HG03469 (cell line): ENCODE data around the gene TSR3.
"Not testable (repeated sequence)": the region's sequence is repeated elsewhere in the genome, so short reads cannot be mapped to it uniquely, and the experiment has no call there.

Experiments
- ATAC-seq: cut with Tn5 transposase; IDR thresholded peaks from one replicate; pipeline ENCODE4 v1.9.1; 2021; ENCODE audit warnings: mild to moderate bottlenecking, moderate library complexity, moderate number of reproducible peaks; ENCODE audit not compliant: unreplicated experiment

The TSR3 gene

DNA sequence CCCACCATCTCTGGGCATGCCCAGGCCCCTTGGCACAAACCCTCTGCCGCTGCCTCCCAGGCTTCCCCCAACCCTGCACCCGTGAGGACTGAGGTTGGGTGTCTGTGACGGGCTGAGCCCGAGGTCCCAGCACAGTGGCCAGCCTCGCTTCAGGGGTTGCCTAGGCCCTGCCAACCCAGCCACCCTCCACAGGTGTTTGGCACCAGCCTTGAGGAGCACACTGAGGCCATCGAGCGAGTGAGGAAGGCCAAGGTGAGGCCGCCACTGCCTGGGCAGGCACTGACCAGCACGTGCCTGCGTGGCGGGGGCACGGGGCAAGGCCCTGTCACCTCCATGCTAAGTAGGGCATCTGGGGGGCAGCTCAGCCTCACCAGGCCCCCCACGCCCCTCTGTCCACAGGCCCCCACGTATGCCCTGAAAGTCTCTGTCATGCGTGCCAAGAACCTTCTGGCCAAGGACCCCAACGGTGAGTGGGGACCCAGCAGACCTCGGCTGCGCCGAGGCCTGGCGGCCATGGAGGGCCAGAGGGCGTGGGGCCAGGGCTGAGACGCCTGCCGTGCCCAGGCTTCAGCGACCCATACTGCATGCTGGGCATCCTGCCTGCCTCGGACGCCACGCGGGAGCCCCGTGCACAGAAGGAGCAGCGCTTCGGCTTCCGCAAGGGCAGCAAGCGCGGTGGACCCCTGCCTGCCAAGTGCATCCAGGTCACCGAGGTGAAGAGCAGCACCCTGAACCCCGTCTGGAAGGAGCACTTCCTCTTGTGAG, 10.8 kb downstream of the TSR3 start:
- ATAC-seq, result no peak

DNA sequence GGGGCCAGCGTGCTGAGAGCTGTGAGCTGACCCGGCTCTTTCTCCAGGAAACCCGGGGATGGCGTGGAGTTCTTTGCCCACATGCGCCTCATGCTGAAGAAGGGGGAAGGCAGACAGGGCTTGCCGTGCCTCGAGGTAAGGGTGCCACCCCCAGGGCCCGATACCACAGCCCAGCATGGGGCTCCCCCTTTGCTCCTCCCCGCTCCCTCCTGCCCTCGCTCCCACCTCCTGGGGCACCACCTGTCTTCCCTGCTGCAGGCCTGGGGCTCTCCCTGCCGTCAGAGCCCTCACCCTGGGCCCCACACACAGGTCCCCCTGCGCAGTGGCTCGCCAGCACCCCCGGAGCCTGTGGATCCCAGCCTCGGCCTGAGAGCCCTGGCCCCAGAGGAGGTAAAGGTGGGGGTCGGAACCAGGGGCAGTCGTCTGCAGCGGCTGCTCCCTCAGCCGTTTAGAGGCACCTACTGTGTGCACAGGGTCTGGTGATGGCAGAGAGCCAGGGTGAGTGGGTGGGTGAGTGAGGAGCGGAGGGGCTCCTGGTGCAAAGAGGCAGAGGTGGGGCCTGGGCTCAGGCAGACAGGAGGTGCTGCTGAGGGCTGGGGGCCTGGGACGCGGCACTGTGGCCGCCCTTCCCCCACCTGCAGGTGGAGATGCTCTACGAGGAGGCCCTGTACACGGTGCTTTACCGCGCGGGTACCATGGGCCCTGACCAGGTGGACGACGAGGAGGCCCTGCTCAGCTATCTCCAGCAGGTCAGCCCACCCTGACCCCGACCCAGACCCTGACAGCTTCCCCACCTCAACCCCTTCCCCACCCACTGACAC, 12.6 kb downstream of the TSR3 start:
- no peak for ATAC-seq

GRCh38 chr16:1338119-1338730, 13.5 kb downstream of the TSR3 start:
- no peak for ATAC-seq

DNA sequence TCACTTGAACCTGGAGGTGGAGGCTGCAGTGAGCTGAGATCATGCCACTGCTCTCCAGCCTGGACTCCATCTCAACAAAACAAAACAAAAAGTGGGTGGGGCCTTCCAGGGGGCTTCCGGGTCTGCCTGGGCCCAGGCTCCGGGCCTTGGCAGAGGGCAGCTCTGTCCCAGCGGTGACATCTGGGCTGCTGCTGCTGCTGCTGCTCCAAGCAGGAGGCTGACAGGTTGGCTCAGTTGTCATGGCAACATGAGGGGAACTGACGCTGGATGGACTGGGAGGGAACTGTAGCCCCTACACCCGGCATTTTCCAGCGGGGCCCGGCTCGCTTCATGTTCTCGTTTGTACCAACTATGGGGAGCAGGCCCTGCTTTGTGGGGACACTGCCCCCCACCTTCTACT, 14.2 kb downstream of the TSR3 start:
- no peak for ATAC-seq

DNA sequence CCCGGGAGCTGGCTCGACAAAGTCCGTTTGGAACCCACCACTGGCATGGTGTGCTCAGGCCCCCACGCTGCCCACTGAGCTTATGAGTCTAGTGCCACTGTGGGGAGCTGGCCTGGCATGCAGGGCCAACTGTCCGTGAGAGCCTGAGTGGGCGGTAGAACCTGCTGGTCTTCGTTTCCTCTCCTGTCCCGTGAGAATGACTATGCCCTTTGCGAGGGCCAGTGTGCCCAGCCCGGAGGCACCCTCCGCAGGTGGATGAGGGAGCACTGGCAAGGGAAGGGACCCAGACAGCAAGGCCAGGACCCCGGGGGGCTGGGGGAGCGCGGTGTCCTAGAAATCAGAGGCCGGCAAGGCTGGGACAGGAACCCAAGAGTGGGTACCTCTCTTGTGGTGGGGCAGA, 15.1 kb downstream of the TSR3 start:
- no peak for ATAC-seq

DNA sequence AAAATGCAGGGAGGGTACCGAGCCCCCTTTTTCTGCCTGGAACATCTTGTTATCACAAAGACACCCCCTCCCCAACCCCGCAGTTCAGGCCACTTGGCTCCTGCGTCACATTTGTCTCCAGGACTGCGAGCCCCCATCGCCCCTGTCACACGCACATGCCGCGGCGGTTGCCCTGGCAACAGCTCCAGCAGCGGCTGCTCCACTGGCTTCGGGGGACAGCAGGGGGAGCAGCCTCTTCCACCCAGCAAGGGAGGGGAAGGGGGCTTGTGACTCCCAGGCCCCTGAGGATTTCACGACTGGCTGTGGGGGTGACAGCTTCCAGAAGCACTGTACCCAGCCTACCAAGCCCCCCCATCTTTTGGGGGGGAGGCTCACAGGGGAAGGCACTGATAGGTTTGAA, 15.7 kb downstream of the TSR3 start:
- no peak for ATAC-seq

DNA sequence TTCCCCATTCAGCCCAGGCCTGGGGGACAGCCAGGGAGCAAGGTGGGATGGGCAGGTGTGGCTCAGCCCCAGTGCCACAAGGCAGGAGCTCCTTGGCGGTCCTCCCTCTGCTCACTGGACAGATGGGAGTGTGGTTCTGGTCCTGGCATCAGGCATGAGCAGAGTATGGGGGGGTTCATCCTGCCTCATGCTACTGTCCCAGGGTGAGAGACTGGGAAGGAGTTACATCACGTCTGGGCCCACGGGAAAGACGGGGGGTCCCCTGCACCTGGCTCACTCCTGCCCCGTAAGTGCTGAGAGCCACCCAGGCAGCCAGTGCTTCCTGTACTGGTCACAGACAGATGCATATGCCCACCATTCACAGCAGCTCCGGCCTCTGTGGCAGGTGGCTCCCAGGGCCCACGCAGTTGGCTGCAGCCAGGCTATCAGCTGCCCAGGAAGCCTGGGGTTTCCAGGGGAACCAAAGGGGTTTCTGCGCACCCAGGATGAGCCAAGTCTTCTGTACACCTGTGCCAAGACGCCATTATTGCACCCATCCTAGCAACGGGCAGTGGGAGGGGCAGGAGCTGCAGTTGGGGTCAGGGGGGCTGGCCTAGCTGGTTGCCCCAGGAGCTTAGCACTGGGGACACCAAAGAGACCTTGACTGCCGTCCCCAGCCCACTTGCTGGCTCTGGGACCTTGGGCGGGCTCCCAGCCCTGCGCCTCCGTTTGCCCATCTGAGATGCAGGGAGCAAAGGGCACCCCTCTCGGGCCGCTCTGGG, 16.3 kb downstream of the TSR3 start:
- ATAC-seq, result no peak

- no peak for ATAC-seq
These were observed 16.9 kb downstream of the TSR3 start for GRCh38 chr16:1334739-1335138.

GRCh38 chr16:1333854-1334700, 17.6 kb downstream of the TSR3 start:
- ATAC-seq, result no peak

DNA sequence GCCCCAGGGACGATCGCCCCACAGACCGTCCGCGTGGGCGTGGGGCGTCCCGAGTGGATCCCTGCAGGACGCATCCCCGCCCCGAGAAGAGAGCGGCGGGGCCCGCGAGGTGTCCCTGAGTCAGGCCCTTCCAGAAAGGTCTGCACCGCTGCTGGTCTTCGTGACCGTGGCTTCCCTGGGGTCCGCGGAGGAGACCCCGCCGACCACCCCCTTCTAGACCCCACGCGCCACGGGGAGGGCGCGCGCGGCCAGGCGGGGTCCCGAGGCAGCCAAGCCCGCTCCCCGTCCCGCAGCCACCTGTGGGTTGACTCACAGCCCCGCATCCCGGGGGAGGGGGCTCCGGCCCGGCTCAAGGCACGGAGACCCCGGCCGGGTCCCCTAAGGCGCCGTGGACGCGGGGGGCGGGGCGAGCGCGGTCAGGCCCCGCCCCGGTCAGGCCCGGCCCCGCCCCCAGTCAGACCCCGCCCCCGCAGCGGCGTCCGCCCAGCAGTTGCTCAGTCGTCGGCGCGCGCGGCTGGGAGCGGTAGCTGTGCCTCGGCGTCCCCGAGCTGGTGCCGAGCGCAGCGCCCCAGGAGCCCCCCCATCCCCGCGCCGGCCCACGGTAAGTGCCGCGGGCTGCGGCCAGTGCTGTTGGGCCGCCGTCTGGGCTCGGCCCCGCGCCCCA, 18.4 kb downstream of the TSR3 start, which contains the start of gene BAIAP3:
Gene BAIAP3 (plus strand): TSS at position 497 of the 664 bp plus-strand sequence. CDS start 4,905 bp downstream, outside the sequence.
- ATAC-seq, result no peak

DNA sequence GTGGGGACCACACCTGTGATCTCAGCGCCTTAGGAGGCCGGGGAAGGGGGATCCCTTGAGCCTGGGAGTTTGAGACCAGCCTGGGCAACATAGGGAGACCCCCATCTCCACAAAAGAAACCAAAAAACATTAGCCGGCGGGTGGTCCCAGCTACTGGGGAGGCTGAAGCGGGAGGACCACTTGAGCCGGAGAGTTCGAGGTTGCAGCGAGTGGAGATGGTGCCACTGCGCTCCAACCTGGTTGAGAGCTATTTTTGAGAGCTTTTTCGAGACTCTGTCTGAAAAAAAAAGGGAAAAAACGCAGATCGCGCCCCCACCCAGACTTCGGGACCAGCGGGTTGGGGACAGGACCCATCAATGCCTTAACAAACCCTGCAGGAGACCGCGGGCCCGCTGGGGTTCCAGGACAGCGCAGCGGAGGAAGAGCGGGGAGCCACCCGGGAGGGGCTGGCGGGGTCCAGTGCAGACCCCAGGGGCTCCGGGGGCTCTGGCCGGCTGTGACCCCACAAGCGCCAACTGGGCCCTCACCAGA, 19.0 kb downstream of the TSR3 start:
- no peak for ATAC-seq

DNA sequence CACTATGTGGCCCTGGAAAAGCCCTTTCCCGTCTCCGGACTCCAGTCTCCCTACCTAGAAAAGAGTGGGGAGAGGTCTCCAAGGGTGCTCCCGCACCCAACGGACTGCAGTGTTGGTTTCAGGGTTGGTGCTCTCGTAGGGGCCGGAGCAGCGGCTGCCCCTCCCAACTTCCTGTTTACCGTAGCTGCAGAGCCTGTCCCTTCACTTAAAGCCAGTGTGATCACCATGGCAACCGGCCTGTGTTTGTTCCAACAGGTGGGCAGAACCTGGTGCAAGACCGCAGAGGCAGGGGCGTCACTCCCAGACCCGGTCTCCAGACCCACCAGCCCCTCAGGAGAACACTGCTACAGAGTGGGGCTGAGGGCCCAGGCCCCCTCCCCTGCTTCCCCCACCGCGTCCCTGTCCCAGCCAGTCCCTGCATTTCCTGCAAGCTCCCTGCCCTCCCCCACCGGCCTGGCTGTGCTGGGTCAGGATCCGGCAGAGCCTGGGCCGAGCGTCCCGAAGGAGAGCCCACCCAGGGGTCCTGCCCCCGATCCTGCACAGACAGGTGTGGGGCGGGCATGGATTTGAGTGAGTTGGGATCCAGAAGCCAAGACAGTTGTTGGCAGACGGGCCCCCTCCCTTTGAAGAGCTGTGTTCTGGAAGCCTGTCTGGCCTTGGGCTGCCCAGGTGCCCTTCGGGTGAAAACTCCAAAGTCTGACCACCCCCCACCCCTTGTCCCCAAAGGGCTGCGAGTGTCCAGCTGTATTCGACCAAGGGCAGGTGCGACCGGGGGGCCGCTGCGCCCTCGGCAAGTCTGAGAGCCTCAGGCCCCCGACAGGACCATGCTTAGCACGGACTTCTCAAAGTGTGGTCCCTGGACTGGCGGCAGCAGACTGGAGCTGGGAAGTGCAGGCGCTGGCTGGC, 19.7 kb downstream of the TSR3 start:
- no peak for ATAC-seq

GRCh38 chr16:1330931-1331711, 20.6 kb downstream of the TSR3 start:
- ATAC-seq, result no peak

DNA sequence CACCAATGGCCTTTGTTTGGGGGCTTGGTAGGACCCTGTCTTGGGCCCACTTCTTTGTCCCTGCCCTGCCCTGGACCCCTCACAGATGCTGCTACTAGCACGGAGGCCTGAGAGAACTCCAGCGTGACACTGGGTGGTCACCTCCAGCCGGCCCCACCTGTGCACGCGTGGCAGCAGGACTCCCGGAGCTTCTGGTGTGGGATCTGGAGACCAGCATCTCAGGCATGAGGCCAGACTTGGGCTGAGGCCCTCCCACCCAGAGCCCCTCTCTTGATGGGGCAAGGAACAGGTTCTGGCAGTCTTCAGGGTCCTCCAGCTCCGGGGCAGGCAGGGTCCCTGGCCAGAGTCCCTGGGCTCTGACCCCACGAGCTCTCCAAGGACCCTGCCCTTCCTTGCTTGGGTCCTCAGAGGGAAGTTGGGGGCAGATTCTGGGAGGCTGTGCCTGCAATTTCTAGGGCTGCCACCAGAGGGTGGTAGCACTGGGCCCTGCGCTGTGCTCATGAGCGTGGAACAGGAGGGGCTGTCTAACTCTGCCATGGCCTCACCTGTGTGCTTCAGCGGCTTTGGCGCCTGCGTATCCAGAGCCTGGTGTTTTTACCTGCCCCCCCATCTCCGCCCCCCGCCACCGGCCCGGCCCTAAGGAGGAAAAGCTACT, 21.3 kb downstream of the TSR3 start:
- ATAC-seq, result no peak

- ATAC-seq, result not testable (repeated sequence)
These were observed 22.7 kb downstream of the TSR3 start for GRCh38 chr16:1328961-1329360.

GRCh38 chr16:1328136-1328535, 23.5 kb downstream of the TSR3 start:
- ATAC-seq, result not testable (repeated sequence)

DNA sequence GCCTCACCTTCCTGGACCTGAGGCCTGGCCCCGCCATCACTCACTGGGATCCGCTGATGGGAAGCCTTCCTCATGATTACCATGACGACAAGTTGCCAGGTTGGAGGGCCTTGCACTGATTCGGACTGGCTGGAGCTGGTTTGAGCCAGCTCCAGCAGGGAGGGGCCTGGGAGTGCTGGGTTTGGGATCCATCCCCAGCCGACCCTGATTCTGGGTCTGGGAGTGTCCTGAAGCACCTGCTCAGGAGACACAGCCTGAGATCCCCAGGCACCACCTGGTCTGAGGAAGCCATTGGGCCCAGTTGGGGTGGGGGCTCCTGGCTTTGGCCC, 24.1 kb downstream of the TSR3 start:
- no peak for ATAC-seq
